Left kidney (tissue), 8 donors: Measurements from ENCODE around the gene SIL1. TPM values are rescaled to one million over a fixed set of nuclear protein-coding genes. Genes with fewer than 3 reads are reported as not detected.
A peak's percentile ranks its signal among the peaks of the same experiment; 100 is the strongest.
"Not testable (repeated sequence)": the region's sequence is repeated elsewhere in the genome, so short reads cannot be mapped to it uniquely, and the experiment has no call there.

Experiments used
- DNase-seq: peaks from one replicate; pipeline ENCODE4 v3.0.0-alpha.2; 2013
- long read RNA-seq, 8 donors: transcript quantifications; one replicate each; lab custom pipeline, GENCODE V29; 2026
- polyA plus RNA-seq: library from polyadenylated mRNA; unstranded; fragments of 120-200 nt; gene quantifications from one replicate; pipeline ENCODE4 v1.2.1, GENCODE V29; 2013; ENCODE audit not compliant: insufficient read length

SIL1 gene
- polyA plus RNA-seq: 47.8 TPM
- long read RNA-seq, donor 1, transcript SIL1-202 (10 exons, 1,923 nt): major isoform, 15 of 963 reads
- long read RNA-seq, donor 1, partial matches to known transcripts: 925 of 963 reads
- long read RNA-seq, donor 1, other reads (novel, unspliced or antisense): 23 of 963 reads
- long read RNA-seq, donor 2, transcript SIL1-202 (10 exons, 1,923 nt): major isoform, 9 of 1,500 reads
- long read RNA-seq, donor 2, partial matches to known transcripts: 1,205 of 1,500 reads
- long read RNA-seq, donor 2, other reads (novel, unspliced or antisense): 286 of 1,500 reads
- long read RNA-seq, donor 3, transcript SIL1-202 (10 exons, 1,923 nt): major isoform, 10 of 961 reads
- long read RNA-seq, donor 3, partial matches to known transcripts: 778 of 961 reads
- long read RNA-seq, donor 3, other reads (novel, unspliced or antisense): 172 of 961 reads
- long read RNA-seq, donor 4, partial matches to known transcripts: 8 of 9 reads
- long read RNA-seq, donor 4, other reads (novel, unspliced or antisense): 0 of 9 reads
- long read RNA-seq, donor 5, transcript SIL1-202 (10 exons, 1,923 nt): major isoform, 18 of 1,251 reads
- long read RNA-seq, donor 5, partial matches to known transcripts: 1,130 of 1,251 reads
- long read RNA-seq, donor 5, other reads (novel, unspliced or antisense): 103 of 1,251 reads
- long read RNA-seq, donor 6, transcript SIL1-202 (10 exons, 1,923 nt): major isoform, 8 of 783 reads
- long read RNA-seq, donor 6, partial matches to known transcripts: 747 of 783 reads
- long read RNA-seq, donor 6, other reads (novel, unspliced or antisense): 28 of 783 reads
- long read RNA-seq, donor 7, transcript SIL1-202 (10 exons, 1,923 nt): major isoform, 18 of 29 reads
- long read RNA-seq, donor 7, partial matches to known transcripts: 11 of 29 reads
- long read RNA-seq, donor 7, other reads (novel, unspliced or antisense): 0 of 29 reads
- long read RNA-seq, donor 8, transcript SIL1-202 (10 exons, 1,923 nt): major isoform, 8 of 409 reads
- long read RNA-seq, donor 8, partial matches to known transcripts: 241 of 409 reads
- long read RNA-seq, donor 8, other reads (novel, unspliced or antisense): 160 of 409 reads

- DNase-seq: peak; percentile 97
These were observed at the start of gene SIL1 for GRCh38 chr5:139197710-139198669. Gene SIL1 (minus strand): TSS chr5:139198368. CDS start chr5:139127843, 70,525 bp downstream.

DNA sequence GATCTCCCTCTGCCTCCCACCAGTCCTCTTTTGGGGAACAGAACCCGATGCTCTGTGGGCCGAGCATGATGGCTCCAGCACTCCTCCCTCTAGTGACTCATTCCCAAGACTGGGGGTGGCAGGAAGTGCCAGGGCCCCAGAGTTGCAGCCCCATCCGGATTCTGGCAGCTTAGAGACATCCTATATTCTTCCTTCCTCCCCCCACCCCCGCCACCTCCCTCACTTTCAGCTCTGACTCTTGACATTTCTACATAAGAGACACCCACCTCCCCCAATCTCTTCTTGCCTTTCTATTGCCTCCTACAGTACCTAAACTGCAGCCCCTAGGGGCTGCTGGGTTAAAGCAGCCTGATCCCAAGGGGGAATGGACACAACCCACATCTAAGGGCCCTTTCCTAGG, 48.2 kb upstream of the SIL1 start:
- DNase-seq: no peak

GRCh38 chr5:139245637-139246339, 47.6 kb upstream of the SIL1 start:
- DNase-seq: no peak

- no peak for DNase-seq
These were observed 45.3 kb upstream of the SIL1 start for GRCh38 chr5:139243425-139243970.

DNA sequence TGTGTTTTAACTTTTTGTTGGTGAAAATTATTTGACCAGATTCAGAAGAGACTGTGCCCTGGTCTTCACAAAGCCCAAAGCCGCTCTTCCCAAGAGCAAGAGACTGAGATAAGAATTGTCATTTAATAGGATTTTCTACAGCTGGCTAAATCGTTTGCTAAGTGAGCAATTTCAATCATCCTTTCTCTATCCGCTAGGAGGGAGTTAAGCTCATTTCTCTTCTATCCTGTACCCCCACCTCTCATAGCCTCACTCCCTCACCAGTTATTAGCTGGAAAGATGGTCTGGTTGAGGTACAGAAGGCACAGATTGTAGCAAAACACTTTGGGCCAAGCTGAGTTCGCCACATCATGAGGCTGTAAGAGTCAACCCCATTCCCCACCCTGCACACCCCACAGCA, 43.0 kb upstream of the SIL1 start:
- no peak for DNase-seq

GRCh38 chr5:139236479-139236878, 38.3 kb upstream of the SIL1 start:
- DNase-seq: no peak

DNA sequence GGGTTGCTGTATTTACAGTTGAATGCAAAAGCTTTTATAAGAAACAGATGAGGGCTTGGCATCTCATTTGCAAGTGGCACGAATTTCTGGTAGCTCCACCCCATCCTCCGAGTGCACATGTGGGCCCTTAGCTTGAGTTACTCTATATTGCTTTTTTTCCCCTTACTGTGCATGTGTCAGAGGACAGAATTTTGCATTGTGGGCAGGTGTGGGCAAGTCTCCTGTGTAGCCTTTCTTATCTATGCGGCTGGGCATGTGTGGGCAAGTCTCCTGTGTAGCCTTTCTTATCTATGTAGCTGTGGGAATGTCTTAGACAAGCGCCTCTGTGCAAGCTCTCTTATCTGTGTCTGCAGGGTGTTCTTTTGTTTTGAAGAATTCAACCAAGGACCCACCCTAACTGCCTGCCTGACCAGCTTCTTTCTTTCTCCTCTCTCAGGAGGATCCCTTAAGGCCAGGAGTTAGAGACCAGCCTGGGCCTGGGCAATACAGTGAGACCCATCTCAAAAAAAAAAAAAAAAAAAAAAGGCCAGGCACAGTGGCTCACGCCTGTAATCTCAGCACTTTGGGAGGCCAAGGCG, 34.1 kb upstream of the SIL1 start:
- no peak for DNase-seq

DNA sequence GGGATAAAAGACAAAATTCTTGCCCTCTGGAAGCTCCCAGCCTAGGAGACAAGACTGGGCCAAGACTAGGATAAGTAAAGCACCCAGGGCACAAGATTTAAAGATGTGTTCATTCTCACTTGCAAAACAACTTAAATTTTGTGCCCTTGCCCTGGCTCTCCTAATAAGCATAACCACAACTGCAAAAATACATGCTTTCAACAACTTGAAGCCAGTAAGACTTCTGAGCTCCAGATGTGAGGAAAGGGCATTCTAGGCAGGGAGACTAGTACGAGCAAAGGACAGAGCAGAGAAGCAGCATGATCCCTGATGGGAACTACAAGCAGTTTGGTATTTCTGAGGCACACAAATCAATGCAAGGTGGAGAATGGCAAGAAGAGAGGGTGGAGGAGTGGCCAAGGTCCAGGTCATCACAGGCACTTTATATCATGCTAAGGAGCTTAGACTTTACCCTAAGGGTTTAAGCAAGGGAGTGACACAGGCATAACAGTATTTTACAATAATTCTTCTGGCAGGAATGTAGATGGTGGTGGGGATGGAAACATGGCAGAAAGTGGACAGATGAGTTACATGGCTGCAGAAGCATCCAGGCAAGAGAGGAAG, 30.1 kb upstream of the SIL1 start:
- no peak for DNase-seq

DNA sequence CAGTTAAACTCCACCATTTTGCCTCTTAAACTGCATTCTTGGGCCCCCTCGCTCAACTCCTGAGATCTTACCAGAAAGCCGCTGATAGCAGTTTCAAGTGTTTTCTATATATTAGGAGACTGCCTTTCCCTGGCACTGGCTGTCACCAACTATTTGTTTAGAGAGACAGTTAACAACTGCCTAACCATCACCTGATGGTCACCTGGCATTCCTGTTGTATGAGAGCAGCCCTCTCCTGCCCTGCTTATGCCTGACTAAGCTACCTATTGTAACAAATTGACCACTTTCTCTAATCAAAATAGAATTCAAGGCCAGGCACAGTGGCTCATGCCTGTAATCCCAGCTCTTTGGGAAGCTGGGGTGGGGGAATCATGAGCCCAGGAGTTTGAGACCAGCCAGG, 28.0 kb upstream of the SIL1 start:
- no peak for DNase-seq

- DNase-seq: no peak
These were observed 25.3 kb upstream of the SIL1 start for GRCh38 chr5:139223481-139223880.

DNA sequence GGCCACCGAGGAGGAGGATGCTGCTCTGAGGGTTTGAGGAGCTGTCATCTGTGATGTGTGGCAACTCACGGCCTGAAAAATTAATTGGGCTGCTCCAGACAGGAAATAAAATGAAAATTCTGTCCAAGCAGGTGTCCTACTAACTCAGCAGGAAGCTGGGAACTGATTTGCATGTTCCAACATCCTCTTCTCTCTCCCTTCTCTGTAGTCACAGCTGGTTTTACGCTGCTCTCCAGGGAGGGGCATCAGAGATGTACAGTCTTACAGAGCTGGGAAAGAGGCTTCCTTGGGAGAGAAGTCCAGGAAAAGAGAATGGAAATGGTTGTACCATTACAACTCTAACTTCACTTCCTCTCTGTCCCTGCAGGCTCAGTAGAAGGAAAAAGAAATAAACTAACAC, 24.2 kb upstream of the SIL1 start:
- DNase-seq: no peak

DNA sequence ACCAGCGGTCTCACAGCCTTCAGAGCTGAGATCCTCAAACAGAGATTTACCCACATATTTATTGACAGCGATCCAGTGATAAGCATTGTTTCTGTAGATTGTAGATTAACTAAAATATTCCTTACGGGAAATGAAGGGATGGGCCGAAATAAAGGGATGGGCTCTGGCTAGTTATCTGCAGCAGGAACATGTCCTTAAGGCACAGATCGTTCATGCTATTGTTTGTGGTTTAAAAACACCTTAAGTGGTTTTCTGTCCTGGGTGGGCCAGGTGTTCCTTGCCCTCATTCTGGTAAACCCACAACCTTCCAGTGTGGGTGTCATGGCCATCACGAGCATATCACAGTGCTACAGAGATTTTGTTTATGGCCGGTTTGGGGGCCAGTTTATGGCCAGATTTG, 19.9 kb upstream of the SIL1 start:
- DNase-seq: not testable (repeated sequence)

DNA sequence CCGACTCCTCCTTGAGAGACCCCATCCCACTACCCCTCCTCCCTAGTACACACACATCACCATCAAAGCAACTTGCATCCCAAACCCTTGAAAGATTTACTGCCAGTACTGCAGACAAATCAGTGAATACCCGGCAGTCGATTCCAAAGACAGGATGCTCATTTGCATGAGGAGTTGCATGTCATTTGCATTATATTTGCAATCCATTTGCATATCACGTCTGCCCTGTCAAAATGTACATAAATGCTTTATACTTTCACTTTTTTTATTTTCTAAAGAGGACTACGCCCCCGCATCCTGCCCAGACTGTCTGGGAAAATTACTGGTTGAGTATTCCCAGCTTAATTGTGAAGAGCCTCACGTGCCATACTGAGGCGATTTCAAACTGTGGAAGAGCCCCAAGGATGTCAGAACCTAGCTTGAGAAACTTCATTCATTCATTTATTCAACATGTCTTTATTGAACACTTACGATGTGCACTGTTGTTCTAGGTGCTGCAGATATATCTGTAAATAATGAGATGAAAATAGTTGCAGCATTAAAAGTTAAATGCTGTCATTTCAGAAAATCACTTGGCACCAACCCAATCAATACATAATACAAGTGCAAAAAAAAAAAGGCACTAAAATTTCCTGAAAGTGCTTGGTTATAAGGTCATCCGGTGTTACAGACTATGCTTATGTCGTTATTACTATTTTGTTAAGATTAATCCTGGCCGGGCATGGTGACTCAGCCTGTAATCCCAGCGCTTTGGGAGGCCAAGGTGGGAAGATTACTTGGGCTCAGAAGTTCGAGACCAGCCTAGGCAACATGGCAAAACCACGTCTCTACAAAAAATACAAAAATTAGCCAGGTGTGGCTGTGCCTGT, 17.2 kb upstream of the SIL1 start:
- DNase-seq: peak; percentile 44

- DNase-seq: no peak
These were observed 16.5 kb upstream of the SIL1 start for GRCh38 chr5:139214646-139215045.

GRCh38 chr5:139212906-139213305, 14.7 kb upstream of the SIL1 start:
- DNase-seq: no peak

- DNase-seq: no peak
These were observed 14.3 kb upstream of the SIL1 start for GRCh38 chr5:139212486-139212885.

DNA sequence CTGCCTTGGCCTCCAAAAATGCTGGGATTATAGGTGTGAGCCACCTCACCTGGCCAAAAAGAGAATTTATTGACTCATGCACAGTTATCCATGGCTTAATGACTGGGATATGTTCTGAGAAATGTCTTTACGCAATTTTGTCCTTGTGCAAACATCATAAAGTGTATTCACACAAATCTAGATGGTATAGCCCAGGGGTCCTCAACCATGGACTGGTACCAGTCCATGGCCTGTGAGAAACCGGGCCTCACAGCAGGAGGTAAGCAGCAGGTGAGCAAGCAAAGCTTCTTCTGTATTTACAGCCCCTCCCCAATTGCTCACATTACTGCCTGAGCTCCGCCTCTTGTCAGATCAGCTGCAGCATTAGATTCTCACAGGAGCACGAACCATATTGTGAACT, 12.4 kb upstream of the SIL1 start:
- DNase-seq: no peak

DNA sequence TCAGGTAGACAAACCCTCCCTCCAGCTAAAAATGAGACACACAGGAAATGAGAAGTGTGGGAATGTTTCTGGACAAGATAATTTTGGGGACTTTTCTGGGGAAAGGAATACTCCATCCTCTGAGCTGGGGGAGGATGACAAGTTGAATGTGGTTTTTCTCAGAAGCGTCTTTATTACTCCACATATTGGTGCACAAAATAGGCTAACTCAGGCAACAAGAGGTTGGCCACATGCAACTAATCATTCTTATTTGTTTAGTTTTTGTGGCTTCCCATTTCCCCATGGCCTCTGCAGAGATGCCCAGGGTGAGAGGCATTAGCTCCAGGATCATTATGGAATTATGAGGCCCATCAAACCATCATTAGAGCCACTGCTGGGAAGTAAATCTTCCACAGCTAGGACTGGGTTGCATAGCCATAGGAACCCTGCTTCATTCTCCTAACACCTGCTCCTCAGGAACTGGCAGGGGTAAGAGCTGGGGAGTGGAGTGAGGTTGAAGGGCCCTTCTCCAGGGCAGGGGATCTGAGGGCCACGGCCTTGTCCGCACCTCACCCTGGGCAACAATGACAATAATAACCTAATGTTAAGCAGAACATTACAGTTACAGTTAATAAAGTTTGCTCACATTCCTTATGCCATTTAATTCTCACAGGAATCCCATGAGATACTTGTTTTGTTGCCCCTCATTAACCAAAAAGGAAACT, 9.3 kb upstream of the SIL1 start:
- no peak for DNase-seq
